ENCODE data around the gene MORN5.

The MORN5 gene

GRCh38 chr9:122218071-122218934 lies 58.6 kb downstream of the MORN5 start:
- no peak for TF ChIP-seq CTCF (IDR thresholded peaks at IDR 0.05)
- no peak overlapping the region for H3K9ac ChIP-seq
- H2AFZ ChIP-seq, result no peak overlapping the region
- no peak overlapping the region for H3K27ac ChIP-seq
- H3K9me3 ChIP-seq (ENCODE audit: control insufficient read depth, low read length), result no peaks in the 10 kb centered on the region
- peaks cover 5% of the 10 kb centered on the region for H3K27me3 ChIP-seq (ENCODE audit: control insufficient read depth, insufficient read depth, low read length)
- H3K79me2 ChIP-seq, result no peaks in the 10 kb centered on the region
- no peaks in the 10 kb centered on the region for H3K4me1 ChIP-seq
- no peaks in the 10 kb centered on the region for H3K36me3 ChIP-seq (ENCODE audit: control insufficient read depth, insufficient read depth, low read length)
- H3K4me3 ChIP-seq (ENCODE audit: low read depth, low read length), result no peak overlapping the region
- peak overlapping the region; percentile 61 for H3K4me2 ChIP-seq (ENCODE audit: low read length)

DNA sequence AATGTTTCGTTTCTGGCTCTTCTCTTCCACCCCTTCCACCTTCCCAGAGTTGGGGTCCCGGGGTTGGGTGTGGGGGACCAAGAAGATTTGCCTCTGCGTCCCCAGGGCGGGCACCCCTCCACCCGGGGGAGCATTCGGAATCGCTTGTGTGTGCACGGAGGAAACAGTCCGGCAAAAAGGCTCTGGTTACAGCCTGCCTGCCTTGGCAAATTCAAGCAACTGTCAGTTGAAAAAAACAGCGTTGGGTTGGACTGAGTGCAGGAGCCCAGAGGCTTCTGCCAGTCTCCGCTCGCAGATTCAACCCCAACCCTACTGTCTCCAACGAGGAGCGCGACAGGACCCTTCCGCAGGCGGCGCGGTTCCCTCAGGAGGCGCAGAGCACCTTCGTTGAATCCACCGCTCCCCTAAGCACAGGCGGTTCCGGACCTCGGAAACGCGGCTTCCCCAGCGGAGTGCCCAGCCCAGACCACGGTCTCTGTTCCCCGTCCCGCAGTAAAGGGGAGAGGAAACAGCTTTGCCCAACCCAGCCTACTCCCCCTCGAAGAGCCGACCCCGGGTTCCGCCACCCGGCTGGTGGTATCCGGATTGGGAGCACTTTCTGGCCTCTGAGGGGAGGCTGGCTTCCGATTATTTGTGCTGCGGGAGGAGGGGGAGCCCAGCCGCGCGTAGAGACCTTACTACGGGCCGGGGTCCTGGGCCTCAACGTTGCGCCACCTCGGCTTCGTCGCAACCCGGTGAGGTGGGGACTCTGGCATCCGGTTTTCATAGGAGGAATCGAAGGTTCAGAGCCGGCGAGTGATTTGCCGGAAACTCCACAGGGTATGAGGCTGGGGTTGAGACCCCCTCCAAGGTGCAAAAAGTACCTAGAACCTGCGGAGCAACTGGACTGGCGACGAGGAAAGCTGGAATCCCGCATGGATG lies 59.5 kb downstream of the MORN5 start:
- H3K9me3 ChIP-seq (ENCODE audit: control insufficient read depth, low read length), result no peaks in the 10 kb centered on the region
- no peak for TF ChIP-seq CTCF (IDR thresholded peaks at IDR 0.05)
- no peaks in the 10 kb centered on the region for H3K4me1 ChIP-seq
- no peak overlapping the region for H2AFZ ChIP-seq
- H3K36me3 ChIP-seq (ENCODE audit: control insufficient read depth, insufficient read depth, low read length), result no peaks in the 10 kb centered on the region
- peak overlapping the region; percentile 61 for H3K4me2 ChIP-seq (ENCODE audit: low read length)
- no peak overlapping the region for H3K27ac ChIP-seq
- peaks cover 5% of the 10 kb centered on the region for H3K27me3 ChIP-seq (ENCODE audit: control insufficient read depth, insufficient read depth, low read length)
- no peak overlapping the region for H3K9ac ChIP-seq
- peak overlapping the region; percentile 17 for H3K4me3 ChIP-seq (ENCODE audit: low read depth, low read length)
- H3K79me2 ChIP-seq, result no peaks in the 10 kb centered on the region

- Histone ChIP-seq H3K79me2 (no peaks in the 10 kb centered on the region), H2AFZ (no peak overlapping the region), H3K4me3 (ENCODE audit: low read depth, low read length) (no peak overlapping the region), H3K9me3 (ENCODE audit: control insufficient read depth, low read length) (no peaks in the 10 kb centered on the region), H3K27ac (no peak overlapping the region), H3K9ac (no peak overlapping the region), H3K27me3 (ENCODE audit: control insufficient read depth, insufficient read depth, low read length) (peaks cover 5% of the 10 kb centered on the region), H3K4me1 (no peaks in the 10 kb centered on the region), H3K36me3 (ENCODE audit: control insufficient read depth, insufficient read depth, low read length) (no peaks in the 10 kb centered on the region), H3K4me2 (ENCODE audit: low read length) (peak overlapping the region; percentile 61)
- TF ChIP-seq CTCF (IDR thresholded peaks at IDR 0.05), result no peak
Observed at GRCh38 chr9:122219856-122220672, 60.4 kb downstream of the MORN5 start.

DNA sequence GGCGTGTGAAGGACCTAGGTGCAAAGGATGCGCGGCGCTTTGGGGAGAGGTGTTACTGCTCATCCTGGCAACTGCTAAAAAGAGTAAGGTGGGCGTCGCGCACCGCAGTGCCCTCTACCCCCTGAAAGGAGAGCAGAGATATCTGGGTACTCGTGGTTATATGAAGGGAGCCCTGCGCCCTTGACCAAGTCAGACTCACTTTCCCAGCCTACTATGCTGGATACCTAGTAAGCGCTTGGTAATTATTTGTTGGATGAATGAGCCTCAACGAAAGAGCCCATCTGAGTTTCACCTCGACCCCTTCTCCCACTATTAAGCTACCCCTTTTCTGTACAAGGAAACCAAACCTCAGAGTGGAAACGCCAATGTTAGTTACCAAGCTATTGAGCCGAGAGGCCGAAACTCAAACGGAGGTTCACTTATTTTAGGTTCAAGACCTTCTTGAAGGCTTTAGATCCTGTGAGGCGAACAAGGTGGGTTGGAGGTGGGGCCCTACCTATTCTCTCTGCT lies 61.0 kb downstream of the MORN5 start:
- Histone ChIP-seq H3K79me2 (no peaks in the 10 kb centered on the region), H3K9ac (no peak overlapping the region), H3K4me2 (ENCODE audit: low read length) (no peak overlapping the region), H3K4me3 (ENCODE audit: low read depth, low read length) (no peak overlapping the region), H3K36me3 (ENCODE audit: control insufficient read depth, insufficient read depth, low read length) (no peaks in the 10 kb centered on the region), H2AFZ (no peak overlapping the region), H3K4me1 (no peaks in the 10 kb centered on the region), H3K9me3 (ENCODE audit: control insufficient read depth, low read length) (no peaks in the 10 kb centered on the region), H3K27ac (no peak overlapping the region), H3K27me3 (ENCODE audit: control insufficient read depth, insufficient read depth, low read length) (peaks cover 5% of the 10 kb centered on the region)
- TF ChIP-seq CTCF (IDR thresholded peaks at IDR 0.05), result no peak
